ENCODE data around the gene EID2. TPM values are rescaled to one million over a fixed set of nuclear protein-coding genes. Genes with fewer than 3 reads are reported as not detected.
A peak's percentile ranks its signal among the peaks of the same experiment; 100 is the strongest.

The EID2 gene
- total RNA-seq, 1 experiment from 2014 or later: 26.3 TPM

DNA sequence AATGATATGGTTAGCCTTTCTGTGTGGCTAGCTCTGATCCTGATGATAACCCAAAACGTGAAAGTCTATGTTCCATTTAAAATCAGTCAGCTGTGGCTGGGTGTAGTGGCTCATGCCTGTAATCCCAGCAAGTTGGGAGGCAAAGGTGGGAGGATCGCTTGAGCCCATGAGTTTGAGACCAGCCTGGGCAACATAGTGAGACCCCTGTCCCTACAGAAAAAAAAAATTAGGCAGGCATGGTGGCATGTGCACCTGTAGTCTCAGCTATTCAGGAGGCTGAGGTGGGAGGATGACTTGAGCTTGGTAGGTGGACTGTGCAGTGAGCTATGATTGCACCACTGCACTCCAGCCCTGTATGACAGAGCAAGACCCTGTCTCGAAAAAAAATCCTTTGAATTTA, 6.2 kb downstream of the EID2 start:
- Mint-ChIP-seq H3K36me3 (ENCODE audit: insufficient read depth, unreplicated experiment) (peaks cover 13% of the 10 kb centered on the region), H3K27ac (ENCODE audit: unreplicated experiment) (no peak overlapping the region), H3K4me3 (ENCODE audit: unreplicated experiment) (no peak overlapping the region), H3K4me1 (ENCODE audit: low read depth, unreplicated experiment) (peaks cover 10% of the 10 kb centered on the region), H3K9me3 (ENCODE audit: unreplicated experiment) (no peaks in the 10 kb centered on the region), H3K27me3 (ENCODE audit: insufficient read depth, unreplicated experiment) (no peaks in the 10 kb centered on the region)
- no TSS peak for BruUV-seq (replicated peaks)
- TF ChIP-seq, protein P1, sequence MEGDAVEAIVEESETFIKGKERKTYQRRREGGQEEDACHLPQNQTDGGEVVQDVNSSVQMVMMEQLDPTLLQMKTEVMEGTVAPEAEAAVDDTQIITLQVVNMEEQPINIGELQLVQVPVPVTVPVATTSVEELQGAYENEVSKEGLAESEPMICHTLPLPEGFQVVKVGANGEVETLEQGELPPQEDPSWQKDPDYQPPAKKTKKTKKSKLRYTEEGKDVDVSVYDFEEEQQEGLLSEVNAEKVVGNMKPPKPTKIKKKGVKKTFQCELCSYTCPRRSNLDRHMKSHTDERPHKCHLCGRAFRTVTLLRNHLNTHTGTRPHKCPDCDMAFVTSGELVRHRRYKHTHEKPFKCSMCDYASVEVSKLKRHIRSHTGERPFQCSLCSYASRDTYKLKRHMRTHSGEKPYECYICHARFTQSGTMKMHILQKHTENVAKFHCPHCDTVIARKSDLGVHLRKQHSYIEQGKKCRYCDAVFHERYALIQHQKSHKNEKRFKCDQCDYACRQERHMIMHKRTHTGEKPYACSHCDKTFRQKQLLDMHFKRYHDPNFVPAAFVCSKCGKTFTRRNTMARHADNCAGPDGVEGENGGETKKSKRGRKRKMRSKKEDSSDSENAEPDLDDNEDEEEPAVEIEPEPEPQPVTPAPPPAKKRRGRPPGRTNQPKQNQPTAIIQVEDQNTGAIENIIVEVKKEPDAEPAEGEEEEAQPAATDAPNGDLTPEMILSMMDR (IDR thresholded peaks at IDR 0.05; ENCODE audit: insufficient read depth in 1 of 2, low read depth in 1 of 2, low read length in 1 of 2, severe bottlenecking in 1 of 2, unreplicated experiment in 1 of 2): no peak
- intact Hi-C loops (cut with micrococcal nuclease; ENCODE audit: unreplicated experiment): no loop called here
- Histone ChIP-seq H3K9me3 (no peaks in the 10 kb centered on the region), H3K4me3 (ENCODE audit: low read depth, low read length) (no peak overlapping the region), H3K27me3 (replicated peaks; ENCODE audit: control insufficient read depth, insufficient read depth, low read length) (no peaks in the 10 kb centered on the region), H3K36me3 (ENCODE audit: control insufficient read depth, insufficient read depth, low read length) (no peaks in the 10 kb centered on the region), H3K4me1 (peaks cover 6% of the 10 kb centered on the region; the same call in 1 of the 2 replicates)
- POLR2A ChIA-PET: interaction anchor here (0.6 kb wide), 1 partner anchor 98 kb away, joined by 3 read pairs; the partner anchor contains the start of gene RPS16
- CTCF ChIA-PET: interaction anchor here (0.5 to 1.6 kb wide), 6 partner anchors 31 to 93 kb away, joined by 3 to 21 read pairs (median 6); partner anchors contain the start of gene DLL3
- peak in 1 of 2 experiments; percentile 10 for DNase-seq

DNA sequence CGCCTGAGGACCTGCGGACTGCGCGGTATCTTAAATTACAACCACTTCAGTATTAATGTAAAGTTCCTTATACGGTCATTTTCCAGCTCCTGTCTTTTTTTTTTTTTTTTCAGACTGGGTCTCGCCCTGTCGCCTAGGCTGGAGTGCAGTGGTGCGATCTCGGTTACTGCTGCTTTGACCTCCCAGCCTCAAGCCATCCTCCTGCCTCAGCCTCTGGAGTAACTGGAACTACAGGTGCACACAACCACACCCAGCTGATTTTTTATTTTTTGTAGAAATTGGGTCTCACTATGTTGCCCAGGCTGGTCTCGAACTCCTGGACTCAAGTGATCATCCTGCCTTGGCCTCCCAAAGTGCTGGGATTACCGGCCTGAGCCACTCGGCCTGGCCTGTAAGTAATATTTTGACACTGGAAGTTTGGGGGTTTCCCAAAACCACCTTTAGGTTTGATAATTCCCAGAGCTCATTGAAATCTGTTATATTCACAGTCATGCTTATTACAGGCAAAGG, 6.9 kb downstream of the EID2 start:
- TF ChIP-seq, protein P1 (IDR thresholded peaks at IDR 0.05; ENCODE audit: insufficient read depth in 1 of 2, low read depth in 1 of 2, low read length in 1 of 2, severe bottlenecking in 1 of 2, unreplicated experiment in 1 of 2): no peak
- POLR2A ChIA-PET: interaction anchor here (0.6 kb wide), 1 partner anchor 97 kb away, joined by 3 read pairs; the partner anchor contains the start of gene RPS16
- intact Hi-C loops (cut with micrococcal nuclease; ENCODE audit: unreplicated experiment): no loop called here
- H3K27me3 ChIP-seq (replicated peaks; ENCODE audit: control insufficient read depth, insufficient read depth, low read length): no peaks in the 10 kb centered on the region
- no peak for DNase-seq
- Mint-ChIP-seq H3K27ac (ENCODE audit: unreplicated experiment) (no peak overlapping the region), H3K27me3 (ENCODE audit: insufficient read depth, unreplicated experiment) (no peaks in the 10 kb centered on the region), H3K4me1 (ENCODE audit: low read depth, unreplicated experiment) (peaks cover 2% of the 10 kb centered on the region), H3K36me3 (ENCODE audit: insufficient read depth, unreplicated experiment) (peaks cover 10% of the 10 kb centered on the region), H3K9me3 (ENCODE audit: unreplicated experiment) (no peaks in the 10 kb centered on the region), H3K4me3 (ENCODE audit: unreplicated experiment) (peak overlapping the region; percentile 77)
- H3K4me1 ChIP-seq: no peaks in the 10 kb centered on the region
- H3K36me3 ChIP-seq (ENCODE audit: control insufficient read depth, insufficient read depth, low read length): no peaks in the 10 kb centered on the region
- no peaks in the 10 kb centered on the region for H3K9me3 ChIP-seq
- CTCF ChIA-PET: interaction anchor here (0.7 to 1.5 kb wide), 6 partner anchors 16 to 93 kb away, joined by 3 to 17 read pairs (median 6); no protein-coding TSS in a partner anchor
- no peak overlapping the region for H3K4me3 ChIP-seq (ENCODE audit: low read depth, low read length)
- BruUV-seq (replicated peaks): no TSS peak

- no peaks in the 10 kb centered on the region for H3K9me3 ChIP-seq
- H3K4me1 ChIP-seq: no peaks in the 10 kb centered on the region
- intact Hi-C loops (cut with micrococcal nuclease; ENCODE audit: unreplicated experiment): loop anchor here (1.0 kb wide), 3 partner anchors 34 to 92 kb away; partner anchors contain the start of gene DLL3
- no peaks in the 10 kb centered on the region for H3K36me3 ChIP-seq (ENCODE audit: control insufficient read depth, insufficient read depth, low read length)
- peak within 1 kb of the TSS; percentile 77 for H3K4me3 Mint-ChIP-seq (ENCODE audit: unreplicated experiment)
- no TSS peak for BruUV-seq (replicated peaks)
- H3K27ac Mint-ChIP-seq (ENCODE audit: unreplicated experiment): no peak within 1 kb of the TSS
- no peaks in the 10 kb centered on the region for H3K4me1 Mint-ChIP-seq (ENCODE audit: low read depth, unreplicated experiment)
- no peaks in the 10 kb centered on the region for H3K27me3 ChIP-seq (replicated peaks; ENCODE audit: control insufficient read depth, insufficient read depth, low read length)
- DNase-seq: peak; percentile 93 to 95
- ChIA-PET POLR2A (interaction anchor here (0.6 kb wide), 1 partner anchor 34 kb away, joined by 9 read pairs; the partner anchor contains the start of gene DLL3), CTCF (interaction anchor here (0.6 to 1.5 kb wide), 7 partner anchors 19 to 97 kb away, joined by 4 to 17 read pairs (median 4); partner anchors contain the start of genes DLL3 and RPS16)
- H3K27me3 Mint-ChIP-seq (ENCODE audit: insufficient read depth, unreplicated experiment): no peaks in the 10 kb centered on the region
- no peaks in the 10 kb centered on the region for H3K9me3 Mint-ChIP-seq (ENCODE audit: unreplicated experiment)
- TF ChIP-seq, protein P1 (IDR thresholded peaks at IDR 0.05; ENCODE audit: insufficient read depth in 1 of 2, low read depth in 1 of 2, low read length in 1 of 2, severe bottlenecking in 1 of 2, unreplicated experiment in 1 of 2): peak; percentile 96 to 98
- peaks cover 6% of the 10 kb centered on the region for H3K36me3 Mint-ChIP-seq (ENCODE audit: insufficient read depth, unreplicated experiment)
- peak within 1 kb of the TSS; percentile 72 for H3K4me3 ChIP-seq (ENCODE audit: low read depth, low read length)
Measured at GRCh38 chr19:39532233-39533002, 7.5 kb downstream of the EID2 start, which contains the start of gene EID2B. TSS of gene EID2B (minus strand) at chr19:39532852. CDS start at chr19:39532802, 50 bp downstream.

All from Caco-2 (cell line).